Pancreas (tissue), 10 donors: ENCODE results near the gene FHIT. TPM values are rescaled to one million over a fixed set of nuclear protein-coding genes. Genes with fewer than 3 reads are reported as not detected.

Source experiments
- ATAC-seq, 4 donors: fragments of 200-7000 bp; cut with Tn5 transposase; one replicate each; pipeline versions ENCODE4 v1.8.0 to v1.9.1; 2020; ENCODE audit warnings: mild to moderate bottlenecking in 4 of 4, moderate library complexity in 4 of 4
- DNase-seq, 6 donors: peaks; one replicate each; pipeline ENCODE4 v3.0.0-alpha.2; 2020
- FAIRE-seq: peaks from 2 replicates; lab custom pipeline; 2012; peaks lifted over from hg19 to GRCh38; lab: Jason Lieb, UNC
- H3K27ac ChIP-seq, 4 donors: fragments of 200-600 bp; sonication (generic); 1 replicate in 3 of 4; 2 replicates in 1 of 4; pipeline versions ENCODE4 v1.5.0 to v1.8.0; 2020
- H3K27me3 ChIP-seq, 4 donors: fragments of 200-600 bp; one replicate each; pipeline ENCODE4 v1.8.0; 2021
- H3K36me3 ChIP-seq, 3 donors: fragments of 200-600 bp; sonication (generic) in 1 of 3; one replicate each; pipeline versions ENCODE4 v1.5.0 to v1.8.0; 2020 to 2021
- H3K4me1 ChIP-seq, 3 donors: fragments of 200-600 bp; one replicate each; pipeline ENCODE4 v1.8.0; 2021
- H3K4me3 ChIP-seq, 4 donors: fragments of 200-600 bp; sonication (generic) in 2 of 4; one replicate each; pipeline versions ENCODE4 v1.5.0 to v1.8.0; 2020 to 2021
- H3K9me3 ChIP-seq, 4 donors: fragments of 200-600 bp; one replicate each; pipeline ENCODE4 v1.8.0; 2021
- WGBS, 2 donors: extraction: QIAGEN DNeasy Blood & Tissue Kit; methylation state at CpG; one replicate each; pipeline ENCODE4 v1.1.7; 2013; 5-methylcytosine and 5-hydroxymethylcytosine counted together
- intact Hi-C, 3 donors: fragments of 100-400 bp; cut with DNase I; formaldehyde crosslinking; loops; one replicate each; pipeline versions ENCODE4 v1.11.1 to v1.14.2; 2022
- polyA plus RNA-seq, 2 donors: library from polyadenylated mRNA; stranded (reverse); fragments of 200-250 nt; gene quantifications; one replicate each; pipeline ENCODE4 v1.2.3, GENCODE V29; 2013
- total RNA-seq, 6 donors: library from RNA; stranded (reverse); fragmentation: NEBNext Ultra II Directional in 4 of 6; extraction: Animal tissue kit (Norgen Biotek cat#: 25700) in 4 of 6; gene quantifications; one replicate each; pipeline versions ENCODE4 v1.2.1 to v1.2.4, GENCODE V29; 2021 to 2023
- TF ChIP-seq, protein P1 (sequence below), 4 donors: fragments of 200-600 bp; sonication (generic) in 3 of 4; IDR thresholded peaks; one replicate each; pipeline versions ENCODE4 v1.5.0 to v1.8.0; 2021; ENCODE audit warnings: antibody characterized with exemption in 4 of 4
- donor health status: healthy with polysubstance abuse.
- donor health status: DM: no; HTN: no; CAD: no; lungs with moderate emphysema.
- donor health status: DM: no; HTN: no; CAD: no.
- donor health status: control.
- donor health status: control.
- donor health status: Bipolar disorder and iron deficiency.
- donor health status: DM: yes; HTN: yes; CAD: no.
- donor health status: DM: no; HTN: no; CAD: no.
- donor health status: DM: no; HTN: no; CAD: no.
- donor health status: DM: yes; HTN: yes; CAD: no.

Gene FHIT
- total and polyA plus RNA-seq, 8 donors, result 4.8 to 15.7 (median 8.0) TPM

DNA sequence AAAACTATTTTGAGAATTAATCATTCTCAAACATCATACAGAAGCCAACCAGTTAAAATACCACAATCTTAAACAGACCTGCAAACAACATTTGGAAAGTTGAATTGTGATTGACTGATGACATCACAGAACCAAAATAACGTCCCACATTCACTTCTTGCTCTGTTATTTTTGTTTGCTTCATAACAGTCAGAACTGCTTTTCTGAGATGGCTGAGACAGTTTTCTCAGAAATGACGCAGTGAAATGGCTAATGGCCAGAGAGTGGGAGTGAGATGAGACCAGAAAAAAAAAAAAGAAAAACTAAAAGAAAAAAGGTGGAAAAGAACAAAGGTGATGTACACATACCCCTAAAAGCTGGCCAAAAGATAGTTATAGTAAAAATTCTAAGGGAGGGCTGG lies 1061.2 kb downstream of the FHIT start:
- H3K9me3 ChIP-seq, result no peaks in the 10 kb centered on the region
- intact Hi-C loops, result no loop called here
- no peak for DNase-seq
- no peak overlapping the region for H3K4me3 ChIP-seq
- no peaks in the 10 kb centered on the region for H3K4me1 ChIP-seq
- no peak for ATAC-seq
- no peak for FAIRE-seq
- H3K27me3 ChIP-seq, result no peaks in the 10 kb centered on the region
- H3K27ac ChIP-seq, result no peak overlapping the region
- 48 to 54% methylated on average over 2 of the region's 2 CpGs for WGBS, 2 donors
- TF ChIP-seq, protein P1, sequence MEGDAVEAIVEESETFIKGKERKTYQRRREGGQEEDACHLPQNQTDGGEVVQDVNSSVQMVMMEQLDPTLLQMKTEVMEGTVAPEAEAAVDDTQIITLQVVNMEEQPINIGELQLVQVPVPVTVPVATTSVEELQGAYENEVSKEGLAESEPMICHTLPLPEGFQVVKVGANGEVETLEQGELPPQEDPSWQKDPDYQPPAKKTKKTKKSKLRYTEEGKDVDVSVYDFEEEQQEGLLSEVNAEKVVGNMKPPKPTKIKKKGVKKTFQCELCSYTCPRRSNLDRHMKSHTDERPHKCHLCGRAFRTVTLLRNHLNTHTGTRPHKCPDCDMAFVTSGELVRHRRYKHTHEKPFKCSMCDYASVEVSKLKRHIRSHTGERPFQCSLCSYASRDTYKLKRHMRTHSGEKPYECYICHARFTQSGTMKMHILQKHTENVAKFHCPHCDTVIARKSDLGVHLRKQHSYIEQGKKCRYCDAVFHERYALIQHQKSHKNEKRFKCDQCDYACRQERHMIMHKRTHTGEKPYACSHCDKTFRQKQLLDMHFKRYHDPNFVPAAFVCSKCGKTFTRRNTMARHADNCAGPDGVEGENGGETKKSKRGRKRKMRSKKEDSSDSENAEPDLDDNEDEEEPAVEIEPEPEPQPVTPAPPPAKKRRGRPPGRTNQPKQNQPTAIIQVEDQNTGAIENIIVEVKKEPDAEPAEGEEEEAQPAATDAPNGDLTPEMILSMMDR (IDR thresholded peaks at IDR 0.05), result no peak
- H3K36me3 ChIP-seq, result no peaks in the 10 kb centered on the region

DNA sequence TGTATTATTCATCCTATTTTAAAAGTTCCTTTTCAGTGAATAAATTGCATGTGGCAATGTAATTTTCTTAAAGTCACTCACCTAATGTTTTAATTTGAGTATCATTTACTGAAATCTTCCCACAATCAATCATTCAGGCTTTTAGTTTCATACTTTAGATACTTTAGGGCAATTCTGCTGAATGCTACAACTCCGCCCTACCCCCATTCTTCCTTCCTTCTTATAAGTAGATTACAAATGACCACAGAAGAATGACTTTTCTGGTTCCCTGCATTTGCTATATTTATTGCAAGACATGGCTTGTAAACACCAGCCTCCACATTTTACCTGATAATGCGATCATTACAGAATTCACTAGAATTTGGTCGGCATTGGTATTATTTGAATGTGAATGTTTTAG lies 1061.9 kb downstream of the FHIT start:
- Histone ChIP-seq H3K27me3 (no peaks in the 10 kb centered on the region), H3K27ac (no peak overlapping the region), H3K9me3 (no peaks in the 10 kb centered on the region), H3K4me1 (no peaks in the 10 kb centered on the region), H3K4me3 (no peak overlapping the region), H3K36me3 (no peaks in the 10 kb centered on the region)
- TF ChIP-seq, protein P1 (IDR thresholded peaks at IDR 0.05), result no peak
- ATAC-seq (no peak), DNase-seq (no peak), FAIRE-seq (no peak)
- WGBS, 2 donors, result 85 to 95% methylated on average over 3 of the region's 3 CpGs
- intact Hi-C loops, result no loop called here

DNA sequence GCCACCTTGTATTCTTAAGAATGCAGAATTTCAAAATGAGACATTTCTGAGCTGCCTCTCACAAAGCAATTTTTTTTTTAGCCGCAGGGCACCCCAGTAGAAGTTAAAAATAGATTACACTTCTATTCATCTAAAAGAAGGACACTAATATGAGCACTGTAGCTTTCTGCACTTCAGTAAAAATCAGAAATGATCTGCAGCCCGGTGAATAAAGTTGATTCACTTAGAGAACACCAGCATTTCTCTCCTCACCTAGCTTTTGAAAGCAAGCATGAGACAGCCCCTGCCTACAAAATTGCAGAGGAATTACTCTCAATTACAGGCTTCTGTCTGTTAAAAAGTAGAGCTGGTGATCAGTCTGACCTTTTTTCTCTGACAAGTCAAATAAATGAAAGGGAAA lies 1062.4 kb downstream of the FHIT start:
- DNase-seq (no peak), FAIRE-seq (no peak), ATAC-seq (no peak)
- intact Hi-C loops, result no loop called here
- no peaks in the 10 kb centered on the region for H3K9me3 ChIP-seq
- no peaks in the 10 kb centered on the region for H3K27me3 ChIP-seq
- H3K4me1 ChIP-seq, result no peaks in the 10 kb centered on the region
- H3K4me3 ChIP-seq, result no peak overlapping the region
- no peak overlapping the region for H3K27ac ChIP-seq
- 64 to 68% methylated on average over 2 of the region's 2 CpGs for WGBS, 2 donors
- no peaks in the 10 kb centered on the region for H3K36me3 ChIP-seq
- TF ChIP-seq, protein P1 (IDR thresholded peaks at IDR 0.05), result no peak

DNA sequence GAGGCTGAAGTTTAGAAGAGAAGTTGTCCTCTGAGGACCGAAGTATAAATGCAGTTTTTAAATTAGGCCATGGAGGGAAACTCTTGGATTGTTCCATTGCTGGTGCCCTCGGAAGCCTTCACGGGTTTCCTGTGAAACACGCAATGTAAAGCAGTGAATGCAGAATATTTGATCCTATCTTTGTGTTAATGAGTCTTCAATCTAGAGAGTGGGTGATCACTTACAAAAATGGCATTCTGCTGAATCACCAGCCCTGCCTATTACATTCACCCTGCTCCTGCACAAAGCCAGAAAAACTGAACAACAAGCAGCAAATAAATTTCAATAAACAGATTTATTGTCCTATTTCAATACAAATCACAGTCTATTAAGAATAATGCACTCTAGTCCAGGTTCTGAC lies 1063.9 kb downstream of the FHIT start:
- no peak for DNase-seq
- H3K4me1 ChIP-seq, result no peaks in the 10 kb centered on the region
- TF ChIP-seq, protein P1 (IDR thresholded peaks at IDR 0.05), result no peak
- 93 to 99% methylated on average over 4 of the region's 4 CpGs for WGBS, 2 donors
- no peak overlapping the region for H3K4me3 ChIP-seq
- FAIRE-seq, result no peak
- H3K27me3 ChIP-seq, result no peaks in the 10 kb centered on the region
- no peaks in the 10 kb centered on the region for H3K9me3 ChIP-seq
- intact Hi-C loops, result no loop called here
- H3K27ac ChIP-seq, result no peak overlapping the region
- ATAC-seq, result no peak
- H3K36me3 ChIP-seq, result no peaks in the 10 kb centered on the region

DNA sequence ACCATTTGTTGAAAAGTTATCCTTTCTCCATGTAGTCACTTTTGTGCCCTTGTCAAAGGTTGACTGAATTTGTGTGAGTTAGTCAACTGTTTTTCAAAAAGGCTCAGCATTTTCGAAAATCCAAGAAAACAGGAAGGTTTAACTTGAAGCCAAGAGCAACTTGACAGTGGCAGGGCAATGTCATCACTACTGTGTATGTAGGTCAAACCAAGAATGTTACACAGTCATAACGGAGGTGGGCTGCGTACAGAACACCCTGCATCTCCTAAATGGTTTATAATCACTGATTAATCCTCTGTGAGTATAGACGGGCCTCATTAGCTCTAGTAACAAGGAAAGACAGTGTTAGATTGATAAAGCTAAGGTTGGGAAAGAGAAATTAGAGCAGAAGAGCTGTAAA lies 1064.9 kb downstream of the FHIT start:
- ATAC-seq, result no peak
- no peak for FAIRE-seq

More for the DNA sequence above, 1064.9 kb downstream of the FHIT start:
- WGBS, 2 donors, result 84 to 85% methylated on average over 4 of the region's 4 CpGs
- no peak overlapping the region for H3K4me3 ChIP-seq
- no peaks in the 10 kb centered on the region for H3K9me3 ChIP-seq
- TF ChIP-seq, protein P1 (IDR thresholded peaks at IDR 0.05), result no peak
- DNase-seq, result no peak
- no peaks in the 10 kb centered on the region for H3K36me3 ChIP-seq
- H3K4me1 ChIP-seq, result no peaks in the 10 kb centered on the region
- no peak overlapping the region for H3K27ac ChIP-seq
- no peaks in the 10 kb centered on the region for H3K27me3 ChIP-seq
- intact Hi-C loops, result no loop called here
